GM23338 (cell line): Measurements from ENCODE around the gene NPLOC4. TPM values are rescaled to one million over a fixed set of nuclear protein-coding genes. Genes with fewer than 3 reads are reported as not detected.

ENCODE experiments used
- ATAC-seq: fragments of 200-7000 bp; cut with Tn5 transposase; 3 replicates; pipeline ENCODE4 v1.9.1; 2020
- DNase-seq: peaks from one replicate; pipeline ENCODE4 v3.0.0-alpha.2; 2015; ENCODE audit warnings: low spot score
- H2AFZ ChIP-seq: fragments of 200-600 bp; sonication (generic); 2 replicates; pipeline ENCODE4 v1.8.0; 2016; ENCODE audit warnings: antibody characterized with exemption, mild to moderate bottlenecking, moderate library complexity
- H3F3A ChIP-seq: fragments of 200-600 bp; sonication (generic); replicated peaks from 2 replicates; pipeline ENCODE4 v1.8.0; 2017; ENCODE audit warnings: antibody characterized with exemption, mixed run types, low read depth
- H3K27ac ChIP-seq: fragments of 200-600 bp; sonication (generic); 2 replicates; pipeline ENCODE4 v1.6.1; 2016; ENCODE audit warnings: low read depth
- H3K27me3 ChIP-seq: fragments of 200-600 bp; sonication (generic); 2 replicates; pipeline ENCODE4 v1.8.0; 2016; ENCODE audit warnings: mild to moderate bottlenecking, mixed run types, moderate library complexity; ENCODE audit not compliant: insufficient read depth
- H3K36me3 ChIP-seq: fragments of 200-600 bp; sonication (generic); 2 replicates; pipeline ENCODE4 v1.8.0; 2016; ENCODE audit warnings: mild to moderate bottlenecking; ENCODE audit not compliant: insufficient read depth
- H3K4me1 ChIP-seq: fragments of 200-600 bp; sonication (generic); 2 replicates; pipeline ENCODE4 v1.8.0; 2016; ENCODE audit warnings: mild to moderate bottlenecking, moderate library complexity; ENCODE audit not compliant: insufficient read depth
- H3K4me2 ChIP-seq: fragments of 200-600 bp; sonication (generic); 2 replicates; pipeline ENCODE4 v1.7.1; 2017; ENCODE audit warnings: mixed run types
- H3K4me3 ChIP-seq: fragments of 200-600 bp; sonication (generic); 2 replicates; pipeline ENCODE4 v1.6.1; 2016; ENCODE audit warnings: mixed run types
- H3K79me2 ChIP-seq: fragments of 200-600 bp; sonication (generic); replicated peaks from 2 replicates; pipeline ENCODE4 v1.8.0; 2017; ENCODE audit warnings: mild to moderate bottlenecking; ENCODE audit not compliant: insufficient read depth
- H3K9me2 ChIP-seq: fragments of 200-600 bp; sonication (generic); 2 replicates; pipeline ENCODE4 v1.8.0; 2017; ENCODE audit not compliant: insufficient read depth
- H4K20me1 ChIP-seq: fragments of 200-600 bp; sonication (generic); replicated peaks from 2 replicates; pipeline ENCODE4 v1.8.0; 2017; ENCODE audit warnings: mild to moderate bottlenecking; ENCODE audit not compliant: insufficient read depth
- H3K27ac Mint-ChIP-seq: 2 replicates; pipeline ENCODE4 v1.8.0; 2020; ENCODE audit warnings: inconsistent platforms, mild to moderate bottlenecking, moderate library complexity, mixed read lengths
- H3K27me3 Mint-ChIP-seq: 3 replicates; pipeline ENCODE4 v1.8.0; 2022; ENCODE audit warnings: low read depth, mild to moderate bottlenecking, moderate library complexity, mixed read lengths, inconsistent platforms; ENCODE audit not compliant: insufficient read depth, poor library complexity
- H3K36me3 Mint-ChIP-seq: 3 replicates; pipeline ENCODE4 v1.8.0; 2021; ENCODE audit warnings: low read depth, mild to moderate bottlenecking, inconsistent platforms, moderate library complexity, mixed read lengths
- H3K4me1 Mint-ChIP-seq: 3 replicates; pipeline ENCODE4 v1.8.0; 2020; ENCODE audit warnings: mild to moderate bottlenecking, inconsistent platforms, mixed read lengths
- H3K4me3 Mint-ChIP-seq: 3 replicates; pipeline ENCODE4 v1.8.0; 2021; ENCODE audit warnings: moderate library complexity, mild to moderate bottlenecking, inconsistent platforms, mixed read lengths
- H3K9me3 Mint-ChIP-seq: 3 replicates; pipeline ENCODE4 v1.8.0; 2020; ENCODE audit warnings: moderate library complexity, mild to moderate bottlenecking, inconsistent platforms, mixed read lengths
- CREB1 ChIP-seq: fragments of 250-450 bp; sonication (Bioruptor Pico); IDR thresholded peaks from 2 replicates; pipeline ENCODE4 v1.5.0; 2020; ENCODE audit warnings: low read depth, mild to moderate bottlenecking, moderate library complexity
- EZH2 ChIP-seq: fragments of 200-600 bp; sonication (generic); IDR thresholded peaks from one replicate; pipeline ENCODE4 v1.8.0; 2017; ENCODE audit warnings: antibody characterized with exemption, mild to moderate bottlenecking, low read depth; ENCODE audit not compliant: unreplicated experiment
- EZH2phosphoT487 ChIP-seq: fragments of 200-600 bp; sonication (generic); IDR thresholded peaks from one replicate; pipeline ENCODE4 v1.8.1; 2018; ENCODE audit warnings: antibody characterized with exemption; ENCODE audit not compliant: unreplicated experiment
- JUNB ChIP-seq: IDR thresholded peaks from one replicate; pipeline ENCODE4 v1.6.1; 2016; ENCODE audit warnings: antibody characterized with exemption; ENCODE audit not compliant: unreplicated experiment
- NANOG ChIP-seq: IDR thresholded peaks from 2 replicates; pipeline ENCODE4 v1.6.1; 2016; ENCODE audit warnings: antibody characterized with exemption, borderline replicate concordance
- POLR2AphosphoS5 ChIP-seq: IDR thresholded peaks from 2 replicates; pipeline ENCODE4 v1.6.1; 2016; ENCODE audit warnings: antibody characterized with exemption, low read depth
- REST ChIP-seq: IDR thresholded peaks from one replicate; pipeline ENCODE4 v1.6.1; 2018; ENCODE audit warnings: antibody characterized with exemption; ENCODE audit not compliant: unreplicated experiment
- STAT1 ChIP-seq: IDR thresholded peaks from one replicate; pipeline ENCODE4 v1.6.1; 2016; ENCODE audit warnings: antibody characterized with exemption; ENCODE audit not compliant: unreplicated experiment
- ZNF114 ChIP-seq: fragments of 250-450 bp; sonication (Bioruptor Pico); IDR thresholded peaks from 2 replicates; pipeline ENCODE4 v1.5.0; 2020; ENCODE audit warnings: mild to moderate bottlenecking, moderate library complexity
- ZNF331 ChIP-seq: fragments of 250-450 bp; sonication (Bioruptor Pico); IDR thresholded peaks from 2 replicates; pipeline ENCODE4 v1.5.0; 2020; ENCODE audit warnings: low read depth, mild to moderate bottlenecking, moderate library complexity
- polyA plus RNA-seq: library from polyadenylated mRNA; unstranded; fragments of >200 nt; fragmentation: Nextera tagmentation; extraction: Ambion mirVana; gene quantifications from 2 replicates; pipeline ENCODE4 v1.2.1, GENCODE V29; 2016
- total RNA-seq: library from RNA; depleted of rRNA; stranded (reverse); fragments of >200 nt; shearing (Covaris generic); gene quantifications from 2 replicates; pipeline ENCODE4 v1.2.3, GENCODE V29; 2014
- TF ChIP-seq, protein P1 (sequence below), 2 experiments: fragments of 200-600 bp in 1 of 2; sonication (generic) in 1 of 2; conservative IDR thresholded peaks; 2 replicates each; pipeline versions ENCODE4 v1.5.1 to v1.6.1; 2016 to 2017; ENCODE audit warnings: antibody characterized with exemption in 2 of 2, low read depth in 2 of 2, mild to moderate bottlenecking in 2 of 2, moderate library complexity in 1 of 2
- TF ChIP-seq, protein P2 (sequence below): IDR thresholded peaks from 2 replicates; pipeline ENCODE4 v1.6.1; 2016; ENCODE audit warnings: antibody characterized with exemption
- TF ChIP-seq, protein P3 (sequence below): fragments of 250-450 bp; sonication (Bioruptor Pico); IDR thresholded peaks from 2 replicates; pipeline ENCODE4 v1.5.0; 2020; ENCODE audit warnings: mild to moderate bottlenecking, moderate library complexity

The NPLOC4 gene
- total and polyA plus RNA-seq, 2 experiments from 2014 or later = 24.1 to 79.1 TPM

- Mint-ChIP-seq H3K36me3 (peaks cover 44% of the 10 kb centered on the region), H3K4me3 (peak overlapping the region; percentile 92)
- no peak overlapping the region for H3K27ac ChIP-seq
These were observed 48.2 kb upstream of the NPLOC4 start for GRCh38 chr17:81685108-81685507.

More at GRCh38 chr17:81685108-81685507, 48.2 kb upstream of the NPLOC4 start:
- H3K36me3 ChIP-seq = no peaks in the 10 kb centered on the region
- H4K20me1 ChIP-seq = peaks cover 8% of the 10 kb centered on the region; the same call in 1 of the 2 replicates
- peak overlapping the region; percentile 96 for H3K4me3 ChIP-seq
- no peak overlapping the region for H2AFZ ChIP-seq
- TF ChIP-seq, protein P1, sequence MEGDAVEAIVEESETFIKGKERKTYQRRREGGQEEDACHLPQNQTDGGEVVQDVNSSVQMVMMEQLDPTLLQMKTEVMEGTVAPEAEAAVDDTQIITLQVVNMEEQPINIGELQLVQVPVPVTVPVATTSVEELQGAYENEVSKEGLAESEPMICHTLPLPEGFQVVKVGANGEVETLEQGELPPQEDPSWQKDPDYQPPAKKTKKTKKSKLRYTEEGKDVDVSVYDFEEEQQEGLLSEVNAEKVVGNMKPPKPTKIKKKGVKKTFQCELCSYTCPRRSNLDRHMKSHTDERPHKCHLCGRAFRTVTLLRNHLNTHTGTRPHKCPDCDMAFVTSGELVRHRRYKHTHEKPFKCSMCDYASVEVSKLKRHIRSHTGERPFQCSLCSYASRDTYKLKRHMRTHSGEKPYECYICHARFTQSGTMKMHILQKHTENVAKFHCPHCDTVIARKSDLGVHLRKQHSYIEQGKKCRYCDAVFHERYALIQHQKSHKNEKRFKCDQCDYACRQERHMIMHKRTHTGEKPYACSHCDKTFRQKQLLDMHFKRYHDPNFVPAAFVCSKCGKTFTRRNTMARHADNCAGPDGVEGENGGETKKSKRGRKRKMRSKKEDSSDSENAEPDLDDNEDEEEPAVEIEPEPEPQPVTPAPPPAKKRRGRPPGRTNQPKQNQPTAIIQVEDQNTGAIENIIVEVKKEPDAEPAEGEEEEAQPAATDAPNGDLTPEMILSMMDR (conservative IDR thresholded peaks at IDR 0.05; ENCODE audit: low read depth in 2 of 2) = no peak
- no peak for TF ChIP-seq POLR2AphosphoS5
- TF ChIP-seq ZNF114 = no peak
- no peak for TF ChIP-seq NANOG
- TF ChIP-seq, protein P2, sequence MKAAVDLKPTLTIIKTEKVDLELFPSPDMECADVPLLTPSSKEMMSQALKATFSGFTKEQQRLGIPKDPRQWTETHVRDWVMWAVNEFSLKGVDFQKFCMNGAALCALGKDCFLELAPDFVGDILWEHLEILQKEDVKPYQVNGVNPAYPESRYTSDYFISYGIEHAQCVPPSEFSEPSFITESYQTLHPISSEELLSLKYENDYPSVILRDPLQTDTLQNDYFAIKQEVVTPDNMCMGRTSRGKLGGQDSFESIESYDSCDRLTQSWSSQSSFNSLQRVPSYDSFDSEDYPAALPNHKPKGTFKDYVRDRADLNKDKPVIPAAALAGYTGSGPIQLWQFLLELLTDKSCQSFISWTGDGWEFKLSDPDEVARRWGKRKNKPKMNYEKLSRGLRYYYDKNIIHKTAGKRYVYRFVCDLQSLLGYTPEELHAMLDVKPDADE = no peak
- no peak for TF ChIP-seq JUNB
- TF ChIP-seq ZNF331 (CRISPR knock-in tag) = no peak
- no peak for TF ChIP-seq CREB1 (CRISPR knock-in tag)
- no peak for TF ChIP-seq EZH2
- TF ChIP-seq EZH2phosphoT487 = no peak
- TF ChIP-seq STAT1 = no peak
- TF ChIP-seq, protein P3, sequence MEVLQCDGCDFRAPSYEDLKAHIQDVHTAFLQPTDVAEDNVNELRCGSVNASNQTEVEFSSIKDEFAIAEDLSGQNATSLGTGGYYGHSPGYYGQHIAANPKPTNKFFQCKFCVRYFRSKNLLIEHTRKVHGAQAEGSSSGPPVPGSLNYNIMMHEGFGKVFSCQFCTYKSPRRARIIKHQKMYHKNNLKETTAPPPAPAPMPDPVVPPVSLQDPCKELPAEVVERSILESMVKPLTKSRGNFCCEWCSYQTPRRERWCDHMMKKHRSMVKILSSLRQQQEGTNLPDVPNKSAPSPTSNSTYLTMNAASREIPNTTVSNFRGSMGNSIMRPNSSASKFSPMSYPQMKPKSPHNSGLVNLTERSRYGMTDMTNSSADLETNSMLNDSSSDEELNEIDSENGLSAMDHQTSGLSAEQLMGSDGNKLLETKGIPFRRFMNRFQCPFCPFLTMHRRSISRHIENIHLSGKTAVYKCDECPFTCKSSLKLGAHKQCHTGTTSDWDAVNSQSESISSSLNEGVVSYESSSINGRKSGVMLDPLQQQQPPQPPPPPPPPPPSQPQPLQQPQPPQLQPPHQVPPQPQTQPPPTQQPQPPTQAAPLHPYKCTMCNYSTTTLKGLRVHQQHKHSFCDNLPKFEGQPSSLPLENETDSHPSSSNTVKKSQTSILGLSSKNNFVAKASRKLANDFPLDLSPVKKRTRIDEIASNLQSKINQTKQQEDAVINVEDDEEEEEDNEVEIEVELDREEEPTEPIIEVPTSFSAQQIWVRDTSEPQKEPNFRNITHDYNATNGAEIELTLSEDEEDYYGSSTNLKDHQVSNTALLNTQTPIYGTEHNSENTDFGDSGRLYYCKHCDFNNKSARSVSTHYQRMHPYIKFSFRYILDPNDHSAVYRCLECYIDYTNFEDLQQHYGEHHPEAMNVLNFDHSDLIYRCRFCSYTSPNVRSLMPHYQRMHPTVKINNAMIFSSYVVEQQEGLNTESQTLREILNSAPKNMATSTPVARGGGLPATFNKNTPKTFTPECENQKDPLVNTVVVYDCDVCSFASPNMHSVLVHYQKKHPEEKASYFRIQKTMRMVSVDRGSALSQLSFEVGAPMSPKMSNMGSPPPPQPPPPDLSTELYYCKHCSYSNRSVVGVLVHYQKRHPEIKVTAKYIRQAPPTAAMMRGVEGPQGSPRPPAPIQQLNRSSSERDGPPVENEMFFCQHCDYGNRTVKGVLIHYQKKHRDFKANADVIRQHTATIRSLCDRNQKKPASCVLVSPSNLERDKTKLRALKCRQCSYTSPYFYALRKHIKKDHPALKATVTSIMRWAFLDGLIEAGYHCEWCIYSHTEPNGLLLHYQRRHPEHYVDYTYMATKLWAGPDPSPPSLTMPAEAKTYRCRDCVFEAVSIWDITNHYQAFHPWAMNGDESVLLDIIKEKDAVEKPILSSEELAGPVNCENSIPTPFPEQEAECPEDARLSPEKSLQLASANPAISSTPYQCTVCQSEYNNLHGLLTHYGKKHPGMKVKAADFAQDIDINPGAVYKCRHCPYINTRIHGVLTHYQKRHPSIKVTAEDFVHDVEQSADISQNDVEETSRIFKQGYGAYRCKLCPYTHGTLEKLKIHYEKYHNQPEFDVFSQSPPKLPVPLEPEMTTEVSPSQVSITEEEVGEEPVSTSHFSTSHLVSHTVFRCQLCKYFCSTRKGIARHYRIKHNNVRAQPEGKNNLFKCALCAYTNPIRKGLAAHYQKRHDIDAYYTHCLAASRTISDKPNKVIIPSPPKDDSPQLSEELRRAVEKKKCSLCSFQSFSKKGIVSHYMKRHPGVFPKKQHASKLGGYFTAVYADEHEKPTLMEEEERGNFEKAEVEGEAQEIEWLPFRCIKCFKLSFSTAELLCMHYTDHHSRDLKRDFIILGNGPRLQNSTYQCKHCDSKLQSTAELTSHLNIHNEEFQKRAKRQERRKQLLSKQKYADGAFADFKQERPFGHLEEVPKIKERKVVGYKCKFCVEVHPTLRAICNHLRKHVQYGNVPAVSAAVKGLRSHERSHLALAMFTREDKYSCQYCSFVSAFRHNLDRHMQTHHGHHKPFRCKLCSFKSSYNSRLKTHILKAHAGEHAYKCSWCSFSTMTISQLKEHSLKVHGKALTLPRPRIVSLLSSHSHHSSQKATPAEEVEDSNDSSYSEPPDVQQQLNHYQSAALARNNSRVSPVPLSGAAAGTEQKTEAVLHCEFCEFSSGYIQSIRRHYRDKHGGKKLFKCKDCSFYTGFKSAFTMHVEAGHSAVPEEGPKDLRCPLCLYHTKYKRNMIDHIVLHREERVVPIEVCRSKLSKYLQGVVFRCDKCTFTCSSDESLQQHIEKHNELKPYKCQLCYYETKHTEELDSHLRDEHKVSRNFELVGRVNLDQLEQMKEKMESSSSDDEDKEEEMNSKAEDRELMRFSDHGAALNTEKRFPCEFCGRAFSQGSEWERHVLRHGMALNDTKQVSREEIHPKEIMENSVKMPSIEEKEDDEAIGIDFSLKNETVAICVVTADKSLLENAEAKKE (CRISPR knock-in tag) = no peak
- TF ChIP-seq REST = no peak
- Mint-ChIP-seq H3K4me1 (peaks cover 12% of the 10 kb centered on the region), H3K27ac (no peak overlapping the region), H3K27me3 (peaks cover 16% of the 10 kb centered on the region), H3K9me3 (no peaks in the 10 kb centered on the region; the same call in 2 of the 3 replicates)
- H3K4me1 ChIP-seq = peaks cover 6% of the 10 kb centered on the region
- peak overlapping the region; percentile 99 for H3K4me2 ChIP-seq
- peaks cover 18% of the 10 kb centered on the region for H3F3A ChIP-seq
- no peaks in the 10 kb centered on the region for H3K27me3 ChIP-seq
- peaks cover 48% of the 10 kb centered on the region for H3K79me2 ChIP-seq
- ATAC-seq (no peak), DNase-seq (no peak)
- H3K9me2 ChIP-seq = no peaks in the 10 kb centered on the region
